ENCODE measurements around the gene P3H4. TPM values are rescaled to one million over a fixed set of nuclear protein-coding genes. Genes with fewer than 3 reads are reported as not detected.
A peak's percentile ranks its signal among the peaks of the same experiment; 100 is the strongest.

The P3H4 gene
- total RNA-seq, 2 donors from 2014 or later = 15.8 to 19.6 TPM

- whole genome bisulfite sequencing = 94% methylated on average over 23 of the region's 23 CpGs
- TF ChIP-seq CTCF (IDR thresholded peaks at IDR 0.05) (no peak), POLR2AphosphoS5 (IDR thresholded peaks at IDR 0.05) (no peak), POLR2A (IDR thresholded peaks at IDR 0.05) (no peak)
- Histone ChIP-seq H3K27ac (no peak overlapping the region), H3K36me3 (no peaks in the 10 kb centered on the region), H3K4me1 (replicated peaks) (no peaks in the 10 kb centered on the region), H3K4me3 (no peak overlapping the region), H3K9me3 (no peaks in the 10 kb centered on the region), H3K27me3 (replicated peaks; ENCODE audit: insufficient read depth) (no peaks in the 10 kb centered on the region)
- DNase-seq (ENCODE audit: low spot score) = no peak
- intact Hi-C loops (cut with DNase I) = no loop called here
These were observed 5.0 kb upstream of the P3H4 start for GRCh38 chr17:41816637-41817320.

- H3K4me1 ChIP-seq (replicated peaks) = peaks cover 8% of the 10 kb centered on the region
- no peaks in the 10 kb centered on the region for H3K36me3 ChIP-seq
- H3K27ac ChIP-seq = no peak overlapping the region
- H3K27me3 ChIP-seq (replicated peaks; ENCODE audit: insufficient read depth) = no peaks in the 10 kb centered on the region
- no peak for TF ChIP-seq POLR2A (IDR thresholded peaks at IDR 0.05)
- TF ChIP-seq CTCF (IDR thresholded peaks at IDR 0.05) = no peak
- TF ChIP-seq POLR2AphosphoS5 (IDR thresholded peaks at IDR 0.05) = no peak
- intact Hi-C loops (cut with DNase I) = no loop called here
- no peak for DNase-seq (ENCODE audit: low spot score)
- WGBS = 54% methylated on average over 1 of the region's 1 CpG
- no peak overlapping the region for H3K4me3 ChIP-seq
- H3K9me3 ChIP-seq = no peaks in the 10 kb centered on the region
These were observed 2.4 kb upstream of the P3H4 start for GRCh38 chr17:41814195-41814594.

- H3K4me3 ChIP-seq = peak overlapping the region in 1 of 2 donors; percentile 60
- WGBS = 58% methylated on average over 9 of the region's 9 CpGs
- intact Hi-C loops (cut with DNase I) = no loop called here
These were observed 2.0 kb upstream of the P3H4 start for GRCh38 chr17:41813699-41814124.

GRCh38 chr17:41813152-41813680 lies 1.5 kb upstream of the P3H4 start:
- no peak for DNase-seq (ENCODE audit: low spot score)
- Histone ChIP-seq H3K4me1 (replicated peaks) (peaks cover 8% of the 10 kb centered on the region), H3K27ac (peak overlapping the region; percentile 78 to 79), H3K9me3 (no peaks in the 10 kb centered on the region), H3K36me3 (no peaks in the 10 kb centered on the region), H3K27me3 (replicated peaks; ENCODE audit: insufficient read depth) (no peaks in the 10 kb centered on the region), H3K4me3 (peak overlapping the region; percentile 60 to 73)
- TF ChIP-seq POLR2AphosphoS5 (IDR thresholded peaks at IDR 0.05) (no peak), POLR2A (IDR thresholded peaks at IDR 0.05) (no peak), CTCF (IDR thresholded peaks at IDR 0.05) (no peak)
- intact Hi-C loops (cut with DNase I) = no loop called here
- 18% methylated on average over 11 of the region's 12 CpGs for WGBS

More at GRCh38 chr17:41813699-41814124, 2.0 kb upstream of the P3H4 start:
- no peaks in the 10 kb centered on the region for H3K36me3 ChIP-seq
- no peaks in the 10 kb centered on the region for H3K27me3 ChIP-seq (replicated peaks; ENCODE audit: insufficient read depth)
- peak overlapping the region in 1 of 2 donors; percentile 79 for H3K27ac ChIP-seq
- H3K4me1 ChIP-seq (replicated peaks) = peaks cover 8% of the 10 kb centered on the region
- TF ChIP-seq POLR2A (IDR thresholded peaks at IDR 0.05) (no peak), CTCF (IDR thresholded peaks at IDR 0.05) (no peak), POLR2AphosphoS5 (IDR thresholded peaks at IDR 0.05) (no peak)
- H3K9me3 ChIP-seq = no peaks in the 10 kb centered on the region
- DNase-seq (ENCODE audit: low spot score) = no peak
